ENCODE measurements around the gene CELA2B.

DNA sequence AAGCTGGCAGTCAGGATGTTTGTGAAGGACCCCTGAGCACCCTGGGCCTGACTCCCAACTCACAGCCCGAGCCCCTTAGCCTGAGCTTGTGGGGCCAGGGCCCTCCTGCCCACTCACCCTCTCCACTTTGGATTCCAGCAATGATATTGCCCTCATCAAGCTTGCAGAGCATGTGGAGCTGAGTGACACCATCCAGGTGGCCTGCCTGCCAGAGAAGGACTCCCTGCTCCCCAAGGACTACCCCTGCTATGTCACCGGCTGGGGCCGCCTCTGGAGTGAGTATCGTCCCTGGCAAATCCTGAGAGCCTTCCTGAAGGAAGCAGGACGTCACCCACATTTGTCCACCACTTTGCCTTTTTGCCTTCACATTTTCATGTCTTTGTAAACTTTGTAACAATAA, 32.6 kb upstream of the CELA2B start:
- TF ChIP-seq YY1 (IDR thresholded peaks at IDR 0.05; ENCODE audit: insufficient read depth, insufficient read length) (no peak), ZNF274 (IDR thresholded peaks at IDR 0.05; ENCODE audit: low read depth, low read length) (no peak), SUZ12 (IDR thresholded peaks at IDR 0.05; ENCODE audit: extremely low read depth, insufficient read depth, insufficient read length) (no peak)

All from NT2/D1 (cell line).